NCI-H187 treated with DMSO at 0.1 percent for 48 hours (cell line): Measurements from ENCODE around the gene ITGA3.
A peak's percentile ranks its signal among the peaks of the same experiment; 100 is the strongest.
"Not testable (repeated sequence)": the region's sequence is repeated elsewhere in the genome, so short reads cannot be mapped to it uniquely, and the experiment has no call there.

ENCODE experiments used
- DNase-seq: peaks from one replicate; lab custom pipeline; 2025; lab: John Stamatoyannopoulos, UW

The ITGA3 gene

GRCh38 chr17:50035421-50035879, 20.5 kb upstream of the ITGA3 start:
- no peak for DNase-seq

GRCh38 chr17:50035945-50036344, 20.0 kb upstream of the ITGA3 start:
- no peak for DNase-seq

GRCh38 chr17:50036455-50037261, 19.3 kb upstream of the ITGA3 start:
- DNase-seq: no peak

- no peak for DNase-seq
These were observed 18.4 kb upstream of the ITGA3 start for GRCh38 chr17:50037321-50038107.

- DNase-seq: no peak
These were observed 16.9 kb upstream of the ITGA3 start for GRCh38 chr17:50039058-50039457.

GRCh38 chr17:50040496-50040895, 15.4 kb upstream of the ITGA3 start:
- not testable (repeated sequence) for DNase-seq

GRCh38 chr17:50042211-50042610, 13.7 kb upstream of the ITGA3 start:
- DNase-seq: no peak

GRCh38 chr17:50043290-50044148, 12.4 kb upstream of the ITGA3 start:
- no peak for DNase-seq

- peak; percentile 68 for DNase-seq
These were observed 11.4 kb upstream of the ITGA3 start for GRCh38 chr17:50044483-50044882.

- DNase-seq: no peak
These were observed 10.8 kb upstream of the ITGA3 start for GRCh38 chr17:50045154-50045553.

GRCh38 chr17:50046179-50046578, 9.7 kb upstream of the ITGA3 start:
- DNase-seq: no peak

- DNase-seq: no peak
These were observed 9.2 kb upstream of the ITGA3 start for GRCh38 chr17:50046667-50047066.

GRCh38 chr17:50047083-50047482, 8.8 kb upstream of the ITGA3 start:
- DNase-seq: no peak

GRCh38 chr17:50047488-50048126, 8.3 kb upstream of the ITGA3 start:
- DNase-seq: no peak

GRCh38 chr17:50048146-50048720, 7.7 kb upstream of the ITGA3 start:
- no peak for DNase-seq

- DNase-seq: no peak
These were observed 6.9 kb upstream of the ITGA3 start for GRCh38 chr17:50048988-50049387.

- DNase-seq: no peak
These were observed 6.3 kb upstream of the ITGA3 start for GRCh38 chr17:50049636-50050035.

- DNase-seq: no peak
These were observed 5.4 kb upstream of the ITGA3 start for GRCh38 chr17:50050431-50051032.

GRCh38 chr17:50051082-50051576, 4.8 kb upstream of the ITGA3 start:
- DNase-seq: no peak

GRCh38 chr17:50051606-50052005, 4.3 kb upstream of the ITGA3 start:
- DNase-seq: no peak
